Suprapubic skin (tissue), 4 donors: ENCODE results near the gene CTPS1.

Source experiments
- CTCF ChIP-seq, 2 donors: fragments of 200-600 bp in 1 of 2; fragments of 450-650 bp in 1 of 2; sonication (generic) in 1 of 2; IDR thresholded peaks; one replicate each; pipeline ENCODE4 v1.5.1; 2016 to 2019; ENCODE audit warnings: antibody characterized with exemption in 2 of 2, mild to moderate bottlenecking in 1 of 2, moderate library complexity in 1 of 2
- POLR2A ChIP-seq, 2 donors: fragments of 450-650 bp; IDR thresholded peaks; one replicate each; pipeline ENCODE4 v1.6.1; 2017; ENCODE audit warnings: antibody characterized with exemption in 2 of 2, mild to moderate bottlenecking in 2 of 2, moderate library complexity in 2 of 2
- POLR2AphosphoS5 ChIP-seq, 3 donors: sonication (generic); formaldehyde crosslinking; IDR thresholded peaks; one replicate each; pipeline ENCODE4 v1.6.1; 2017; ENCODE audit warnings: antibody characterized with exemption in 3 of 3

- TF ChIP-seq CTCF (IDR thresholded peaks at IDR 0.05): no peak
- TF ChIP-seq POLR2A (IDR thresholded peaks at IDR 0.05): no peak
- no peak for TF ChIP-seq POLR2AphosphoS5 (IDR thresholded peaks at IDR 0.05)
Observed at GRCh38 chr1:40987439-40988276, 8.2 kb downstream of the CTPS1 start.
